GM12801 (cell line): ENCODE data around the gene GTF3C4.

Source experiments
- CTCF ChIP-seq: IDR thresholded peaks from one replicate; pipeline ENCODE4 v1.5.1; 2011; ENCODE audit warnings: control low read depth; ENCODE audit not compliant: insufficient read length; ENCODE audit errors: extremely low read depth

GTF3C4 gene

DNA sequence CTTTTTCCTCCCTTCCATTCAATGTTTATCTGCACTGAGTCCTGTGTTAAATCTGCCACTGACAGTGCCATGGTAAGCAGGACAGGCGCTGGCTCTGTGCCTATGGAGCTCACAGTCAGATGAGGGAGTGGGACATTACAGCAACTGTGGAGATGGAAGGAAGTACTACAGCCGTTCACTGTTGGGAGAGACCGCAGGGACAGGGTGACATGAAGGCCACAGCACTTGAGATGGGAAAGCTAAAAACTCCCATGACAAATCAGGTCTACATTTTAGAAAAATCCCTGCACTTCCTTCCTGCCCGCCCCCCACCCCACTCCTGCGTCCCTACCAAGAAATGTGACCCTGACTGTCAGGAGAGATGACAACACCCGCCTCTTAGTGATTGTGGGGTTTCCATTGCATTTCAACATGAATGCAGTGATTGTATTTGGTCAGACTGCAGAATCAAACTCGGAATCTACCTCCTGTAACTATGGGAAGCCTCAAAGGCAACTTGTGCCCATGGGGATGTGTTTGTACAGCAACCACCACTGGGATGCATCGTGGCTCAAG is 56.4 kb downstream of the GTF3C4 start:
- TF ChIP-seq CTCF, result no peak

DNA sequence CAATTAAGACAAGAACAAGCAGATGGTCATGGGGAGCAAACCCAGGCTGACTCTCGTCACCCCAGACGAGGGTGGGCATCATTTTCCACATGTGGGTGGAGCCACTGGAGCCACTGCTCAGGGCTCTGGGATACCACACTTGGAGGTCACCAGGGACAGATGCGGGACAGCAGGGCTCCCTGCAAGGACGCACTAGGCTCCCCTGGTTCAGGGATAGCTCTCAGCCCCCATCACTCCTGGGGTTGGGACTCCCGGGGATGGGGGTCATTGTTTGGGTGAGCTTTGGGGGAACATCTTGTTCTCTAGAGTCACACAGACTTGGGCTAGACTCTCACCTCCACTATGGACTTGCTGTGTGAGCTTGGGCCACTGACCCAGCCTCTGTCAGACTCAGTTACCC is 57.8 kb downstream of the GTF3C4 start:
- TF ChIP-seq CTCF, result no peak

DNA sequence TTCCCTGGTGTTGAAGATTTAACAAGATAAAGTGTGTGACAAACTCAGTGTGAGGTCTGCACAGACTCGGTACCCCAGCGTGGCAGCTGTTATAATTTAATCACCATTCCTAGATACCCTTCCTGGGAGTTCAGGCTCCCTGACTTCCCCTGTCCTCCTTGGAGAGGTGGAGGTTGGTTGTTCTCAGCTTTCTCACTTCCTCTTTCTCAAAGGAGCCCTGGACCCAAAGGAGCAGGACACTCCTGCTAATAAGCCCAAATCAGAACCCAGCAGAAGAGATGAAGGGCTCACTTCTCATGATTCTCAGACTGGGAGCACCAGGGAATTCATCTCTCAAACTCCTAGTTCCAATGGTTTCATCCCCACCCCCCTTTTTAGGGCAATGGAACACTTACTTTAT is 58.2 kb downstream of the GTF3C4 start:
- TF ChIP-seq CTCF, result no peak

- no peak for TF ChIP-seq CTCF
Measured at GRCh38 chr9:132729235-132729890, 59.1 kb downstream of the GTF3C4 start.

DNA sequence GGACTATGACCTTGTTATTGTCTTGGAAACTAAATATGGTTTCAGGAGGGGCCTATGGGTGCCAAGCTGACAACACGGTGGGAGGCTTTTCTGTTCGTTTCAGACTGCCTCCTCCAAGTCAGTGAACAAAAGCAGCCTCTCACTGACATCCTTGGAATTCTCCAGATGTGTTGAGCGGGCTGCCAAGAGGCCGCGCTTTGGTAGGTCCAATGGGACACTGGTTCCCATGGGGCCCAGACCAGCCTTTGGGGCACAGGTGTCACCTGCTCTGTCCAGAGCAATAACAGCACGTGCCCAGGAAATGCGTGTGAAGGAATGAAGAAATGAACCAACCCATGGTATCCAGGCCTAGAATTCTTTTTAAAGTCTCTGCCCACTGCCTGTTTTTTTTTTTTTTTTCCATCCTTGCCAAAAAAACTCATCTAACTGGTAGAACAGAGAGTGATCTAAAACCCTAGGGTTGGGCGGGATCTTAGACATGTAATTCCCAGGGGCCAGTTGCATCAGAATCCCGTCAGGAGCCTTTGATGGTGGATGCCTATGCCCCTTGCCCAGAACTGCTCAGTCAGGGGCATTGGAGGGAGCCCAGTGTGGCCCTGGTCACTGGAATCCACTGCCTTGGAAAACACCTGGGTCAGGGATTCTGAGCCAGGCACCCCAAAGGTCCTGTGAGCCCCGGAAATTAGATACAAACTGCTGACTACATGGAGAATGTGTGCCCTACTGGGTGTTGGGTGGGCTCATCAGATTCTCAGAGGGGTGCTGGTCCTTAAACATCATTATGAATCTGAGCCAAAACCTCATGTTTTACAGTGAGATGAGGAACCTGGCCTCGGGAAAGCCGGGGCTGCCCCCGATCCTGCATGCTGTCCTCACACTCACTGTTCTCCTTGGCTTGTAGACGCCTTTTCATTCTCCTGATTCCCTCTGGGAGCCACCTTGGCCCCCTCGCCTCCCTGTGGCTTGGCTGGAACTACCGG is 60.1 kb downstream of the GTF3C4 start:
- TF ChIP-seq CTCF, result no peak

DNA sequence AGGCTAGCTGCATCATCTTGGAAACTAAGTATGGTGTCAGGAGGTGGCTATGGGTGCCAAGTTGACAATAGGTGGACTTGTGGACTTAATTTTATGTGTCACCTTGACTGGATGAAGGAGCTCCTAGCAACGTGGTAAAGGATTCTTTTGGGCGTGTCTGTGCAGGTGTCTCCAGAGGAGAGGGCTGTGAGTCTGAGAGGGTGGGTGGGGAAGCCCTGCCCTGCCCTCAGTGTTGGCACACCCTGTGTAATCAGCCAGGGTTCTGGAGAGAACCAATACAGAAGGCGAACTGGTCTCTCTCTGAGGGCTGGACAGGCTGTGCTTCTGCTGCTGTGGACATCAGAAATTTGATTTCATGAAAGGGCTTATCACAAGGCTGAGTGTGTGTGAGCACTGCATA is 61.0 kb downstream of the GTF3C4 start:
- no peak for TF ChIP-seq CTCF
